ENCODE measurements around the gene SEL1L3.
A peak's percentile ranks its signal among the peaks of the same experiment; 100 is the strongest.

SEL1L3 gene

DNA sequence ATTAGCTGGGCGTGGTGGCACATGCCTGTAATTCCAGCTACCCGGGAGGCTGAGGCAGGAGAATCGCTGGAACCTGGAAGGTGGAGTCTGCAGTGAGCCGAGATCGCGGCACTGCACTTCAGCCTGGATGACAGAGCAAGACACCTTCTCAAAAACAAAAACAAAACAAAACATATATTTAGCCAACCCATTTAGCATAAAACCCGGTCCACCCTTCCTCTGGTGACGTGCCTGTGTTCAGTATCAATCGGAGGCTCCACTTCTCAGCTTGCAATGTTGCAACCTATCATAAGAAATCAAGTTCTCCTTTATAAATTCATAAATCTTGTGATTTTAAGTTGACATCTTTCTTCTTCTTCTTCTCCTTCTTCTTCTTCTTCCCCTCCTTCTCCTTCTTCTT lies 133.2 kb downstream of the SEL1L3 start:
- DNase-seq: no peak

DNA sequence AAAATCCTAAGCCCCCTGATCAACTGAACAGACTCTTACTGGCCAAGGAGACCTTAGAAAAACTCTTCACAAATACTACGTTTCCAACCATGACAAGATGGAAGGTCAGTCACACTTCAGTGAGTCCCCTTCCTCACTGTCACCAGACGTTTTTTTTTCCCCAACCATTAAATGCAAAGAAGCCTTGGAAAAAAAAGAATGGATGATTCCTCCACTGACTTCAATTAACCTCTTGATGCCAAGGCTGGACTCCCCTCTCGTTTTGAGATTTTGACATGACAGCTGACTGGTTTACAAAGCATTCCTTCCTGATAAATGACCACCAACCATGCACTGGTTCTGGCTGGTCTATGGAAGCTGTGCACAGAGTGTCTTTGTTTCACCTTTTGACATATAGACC lies 133.9 kb downstream of the SEL1L3 start:
- no peak for DNase-seq

DNA sequence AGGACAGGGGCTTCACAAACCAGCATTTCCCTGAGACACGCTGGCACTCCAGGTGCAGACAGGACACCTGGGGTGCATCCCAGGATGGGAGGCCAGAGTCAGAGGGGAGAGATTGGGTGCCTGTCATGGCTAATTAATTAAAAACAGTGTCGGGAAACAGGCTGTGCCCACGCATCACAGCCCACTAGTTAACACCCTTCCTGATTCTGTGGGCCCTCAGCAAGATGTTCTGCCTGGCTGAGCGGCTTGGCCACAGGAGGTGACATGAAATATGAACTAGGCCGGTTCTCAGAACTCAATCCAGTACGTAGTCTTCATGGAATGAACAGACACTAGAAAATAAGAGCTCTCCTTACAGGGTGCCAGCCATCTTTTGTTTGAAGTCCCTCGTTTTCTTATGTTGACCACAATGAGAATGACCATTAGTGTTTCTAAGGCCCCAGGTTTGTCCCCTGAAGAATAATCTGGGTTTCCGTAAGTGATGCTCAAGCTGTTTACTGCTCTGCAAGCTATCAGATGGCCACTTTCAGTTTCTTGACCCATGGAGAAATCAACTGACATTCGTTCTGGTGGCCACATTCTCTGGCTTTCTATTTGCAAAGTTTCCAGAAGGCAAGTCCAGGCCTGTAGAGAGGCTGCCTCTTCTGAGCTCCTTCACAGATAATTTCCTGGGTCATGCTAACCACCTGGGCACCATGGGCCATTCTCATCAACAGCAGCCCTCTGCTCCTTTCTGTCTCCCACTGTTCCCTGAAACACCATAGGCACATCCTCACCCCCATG lies 134.9 kb downstream of the SEL1L3 start:
- DNase-seq: no peak

DNA sequence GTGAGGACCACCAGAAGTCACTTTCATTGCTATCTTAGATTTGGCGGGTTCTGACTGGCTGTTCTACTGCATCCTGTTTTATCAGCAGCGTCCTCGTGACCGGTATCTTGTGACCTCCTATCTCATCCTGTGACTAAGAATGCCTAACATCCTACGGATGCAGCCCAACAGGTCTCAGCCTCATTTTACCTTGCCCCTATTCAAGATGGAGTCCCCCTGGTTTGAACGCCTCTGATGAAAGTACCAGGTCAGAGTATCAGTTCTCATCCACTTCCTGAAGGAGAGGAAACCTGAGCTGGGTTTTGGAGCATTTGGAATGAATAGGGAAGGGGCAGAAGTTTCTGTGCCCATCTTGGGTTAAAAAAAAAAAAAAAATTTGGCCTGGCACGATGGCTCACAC lies 136.9 kb downstream of the SEL1L3 start:
- no peak for DNase-seq

DNA sequence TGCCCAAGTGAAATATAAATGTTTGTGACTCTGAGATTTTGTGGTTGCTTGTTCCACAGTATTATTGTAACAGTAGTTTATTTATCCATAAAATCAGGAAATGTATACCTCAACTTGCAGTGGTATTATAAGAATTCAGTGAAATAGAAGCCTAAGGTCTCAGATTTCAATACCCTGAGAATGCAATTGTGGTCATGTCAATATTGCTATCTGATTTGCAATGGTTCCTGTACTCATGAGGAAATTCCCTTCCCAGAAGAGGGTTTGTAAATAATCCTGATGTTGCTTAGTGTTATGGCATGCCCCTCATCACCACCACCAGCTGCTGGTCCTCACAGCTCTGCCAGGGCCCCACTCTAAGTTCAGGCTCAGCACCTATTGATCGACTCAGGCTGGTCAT lies 139.4 kb downstream of the SEL1L3 start:
- no peak for DNase-seq

DNA sequence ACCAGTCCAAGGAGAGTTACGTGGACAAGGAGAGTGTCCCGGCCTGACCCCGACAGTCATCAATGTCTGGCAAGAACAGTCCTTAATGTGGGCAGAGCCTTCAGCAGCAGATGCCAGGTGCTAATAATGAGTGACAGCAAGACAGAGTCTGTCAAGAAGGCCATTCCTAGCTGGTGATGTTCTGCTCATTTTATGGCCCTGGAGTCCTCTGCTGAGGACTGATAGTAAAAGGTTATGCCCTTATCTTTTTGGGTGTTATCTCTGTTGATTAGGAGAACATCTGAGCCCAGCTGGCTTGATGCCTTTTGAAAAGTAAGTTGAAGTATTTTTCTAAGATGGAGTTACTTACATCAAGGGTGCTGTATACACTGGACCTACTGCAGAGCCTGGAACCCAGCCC lies 139.8 kb downstream of the SEL1L3 start:
- no peak for DNase-seq

DNA sequence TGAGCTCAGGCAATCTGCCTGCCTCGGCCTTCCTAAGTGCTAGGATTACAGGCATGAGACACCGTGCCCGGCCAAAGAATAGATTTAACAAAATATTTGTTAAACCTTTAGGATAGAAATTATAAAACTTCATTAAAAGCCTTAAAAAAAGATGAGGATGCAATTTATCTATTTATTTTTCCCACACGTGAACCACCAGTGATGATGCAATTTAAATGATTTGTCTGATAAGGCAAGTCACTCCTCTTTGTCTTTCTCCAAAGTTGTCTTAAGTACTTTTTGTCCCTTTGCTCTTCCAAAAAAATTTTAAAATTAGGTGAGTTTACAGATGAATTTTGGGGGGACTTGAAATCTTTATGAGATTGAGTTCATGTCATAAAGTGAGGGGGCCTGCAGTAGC lies 149.0 kb downstream of the SEL1L3 start:
- no peak for DNase-seq

DNA sequence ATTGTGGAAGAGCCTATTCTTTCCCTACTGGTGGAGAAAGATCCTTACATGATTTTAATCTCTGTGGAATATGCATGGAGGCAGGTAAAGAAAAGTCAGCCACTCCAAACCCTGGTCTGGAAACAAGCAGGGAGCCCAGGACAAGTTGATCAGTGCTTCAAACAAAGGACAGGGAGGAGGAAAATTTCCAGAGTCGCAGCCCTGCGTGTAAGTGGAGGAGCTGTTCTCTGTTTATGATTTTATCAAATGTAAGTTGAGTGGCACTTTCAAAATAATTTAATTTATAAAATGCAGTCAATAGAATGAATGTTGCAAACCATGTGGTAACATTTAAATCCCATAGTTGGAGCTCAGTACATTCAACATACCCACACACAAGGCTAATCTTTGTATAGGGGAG lies 150.2 kb downstream of the SEL1L3 start:
- no peak for DNase-seq

DNA sequence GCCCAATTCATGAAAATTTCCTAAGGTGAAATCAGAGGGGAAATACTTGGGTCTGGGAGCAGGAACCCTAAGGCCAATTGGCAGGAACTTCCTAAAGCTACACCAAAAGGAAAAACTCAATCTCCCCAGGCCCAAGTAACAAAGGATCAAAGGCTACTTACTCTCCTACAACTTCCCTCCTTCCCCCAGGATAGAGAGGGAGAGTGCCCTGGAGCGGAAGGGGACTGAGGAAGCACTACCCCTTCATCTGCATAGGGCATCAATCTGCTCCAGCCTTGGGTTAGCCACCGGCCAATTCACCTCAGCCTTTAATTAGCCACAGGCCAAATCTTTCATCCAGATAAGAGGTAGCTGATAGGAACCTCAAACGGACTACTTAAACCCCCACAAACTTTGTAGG lies 152.2 kb downstream of the SEL1L3 start:
- no peak for DNase-seq

DNA sequence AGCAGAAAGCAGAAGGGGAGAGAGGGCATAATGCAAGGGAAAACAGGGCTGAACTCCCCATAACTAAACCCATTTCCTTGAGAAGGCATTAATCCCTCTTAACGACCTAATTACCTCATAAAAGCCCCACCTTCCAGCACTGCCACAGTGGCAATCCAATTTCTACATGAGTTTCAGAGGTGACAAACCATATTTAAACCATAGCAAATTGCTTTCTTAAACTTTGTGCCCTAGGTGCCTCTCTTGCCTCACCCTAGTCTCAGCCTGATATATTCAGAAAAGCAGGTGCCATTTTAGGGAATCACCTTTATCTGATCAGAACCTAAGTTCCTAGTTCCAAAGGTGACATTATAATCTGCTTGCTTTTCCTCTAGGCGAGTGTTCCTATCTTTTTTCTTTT lies 158.3 kb downstream of the SEL1L3 start:
- no peak for DNase-seq

DNA sequence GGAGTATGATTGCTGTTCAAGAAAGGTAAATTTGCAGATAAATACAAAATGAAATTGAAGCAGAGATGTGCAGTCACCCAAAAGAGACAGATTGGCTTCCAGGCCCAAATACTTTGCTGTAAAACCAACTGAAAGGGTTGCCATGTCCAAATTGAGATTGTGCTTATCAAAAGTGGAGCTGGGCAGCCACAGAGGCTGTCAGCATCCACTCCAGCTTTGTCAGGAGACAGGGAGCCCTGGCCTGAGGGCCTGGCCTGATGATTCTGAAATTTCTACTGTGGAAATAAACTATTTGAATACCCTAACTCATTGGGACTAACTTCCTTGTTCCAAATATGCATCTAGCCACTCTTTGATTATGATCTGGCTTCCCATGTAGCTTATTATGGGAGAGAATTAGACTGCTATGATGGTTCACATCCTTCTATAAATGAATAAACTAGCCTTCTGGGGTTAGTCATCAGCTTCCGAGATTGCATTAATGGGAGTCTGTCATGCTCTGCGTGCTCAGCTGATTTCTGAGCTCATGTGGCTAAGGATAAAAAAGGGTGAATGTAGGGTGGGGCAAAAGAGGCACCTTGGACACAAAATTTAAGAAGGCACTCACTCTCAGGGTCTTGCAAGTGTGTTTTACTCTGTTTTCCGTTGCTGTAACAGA lies 158.9 kb downstream of the SEL1L3 start:
- DNase-seq: no peak

DNA sequence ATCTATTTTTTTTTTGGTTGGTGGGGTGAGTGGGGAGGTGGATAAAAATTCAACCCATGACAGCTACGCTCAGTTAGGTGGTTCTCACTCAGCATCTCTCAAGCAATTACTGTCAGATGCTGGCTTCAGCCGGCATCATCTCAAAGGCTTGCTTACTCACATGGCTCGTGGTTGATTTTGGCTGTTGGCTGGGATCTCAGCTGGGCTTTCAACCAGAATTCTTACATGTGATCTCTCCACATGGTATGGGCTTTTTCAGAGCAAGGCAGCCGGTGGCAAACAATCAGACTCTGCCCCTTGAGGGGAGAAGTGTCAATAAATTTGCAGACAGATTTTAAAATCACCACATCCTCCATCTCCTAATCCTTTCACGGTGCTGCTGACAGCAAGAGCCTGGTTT lies 159.9 kb downstream of the SEL1L3 start:
- peak; percentile 47 for DNase-seq

DNA sequence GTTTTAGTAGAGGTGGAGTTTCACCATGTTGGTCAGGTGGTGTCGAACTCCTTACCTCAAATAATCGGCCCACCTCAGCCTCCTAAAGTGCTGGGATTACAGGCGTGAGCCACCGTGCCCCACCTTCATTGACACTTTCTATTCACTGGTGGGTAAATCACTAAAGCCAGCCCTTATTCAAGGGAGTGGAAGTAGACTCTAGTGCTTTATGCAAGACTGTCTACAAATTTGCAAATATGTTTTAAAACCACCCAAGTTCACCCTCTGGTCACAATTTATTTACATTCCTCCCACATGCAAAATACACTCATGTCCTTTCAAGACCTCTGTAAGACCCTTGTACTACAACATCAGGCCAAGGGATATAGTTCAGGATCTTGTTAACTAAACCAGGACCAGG lies 162.1 kb downstream of the SEL1L3 start:
- DNase-seq: no peak

DNA sequence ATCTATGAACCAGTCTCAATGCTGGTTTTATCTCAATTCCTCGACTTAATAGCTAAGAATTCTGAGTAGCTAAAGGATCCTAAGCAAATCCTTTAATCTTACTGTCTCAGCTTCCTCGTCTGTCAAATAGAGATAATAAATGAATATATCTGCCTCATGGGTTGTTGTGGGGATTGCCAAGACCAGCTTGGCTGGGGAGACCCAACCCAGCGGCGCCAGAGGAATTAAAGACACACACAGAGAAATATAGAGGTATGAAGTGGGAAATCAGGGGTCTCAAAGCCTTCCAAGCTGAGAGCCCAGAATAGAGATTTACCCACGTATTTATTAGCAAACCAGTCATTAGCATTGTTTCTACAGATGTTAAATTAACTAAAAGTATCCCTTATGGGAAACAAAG lies 165.3 kb downstream of the SEL1L3 start:
- no peak for DNase-seq
